ENCODE results near the gene HDAC4.

- TF ChIP-seq, protein P1, sequence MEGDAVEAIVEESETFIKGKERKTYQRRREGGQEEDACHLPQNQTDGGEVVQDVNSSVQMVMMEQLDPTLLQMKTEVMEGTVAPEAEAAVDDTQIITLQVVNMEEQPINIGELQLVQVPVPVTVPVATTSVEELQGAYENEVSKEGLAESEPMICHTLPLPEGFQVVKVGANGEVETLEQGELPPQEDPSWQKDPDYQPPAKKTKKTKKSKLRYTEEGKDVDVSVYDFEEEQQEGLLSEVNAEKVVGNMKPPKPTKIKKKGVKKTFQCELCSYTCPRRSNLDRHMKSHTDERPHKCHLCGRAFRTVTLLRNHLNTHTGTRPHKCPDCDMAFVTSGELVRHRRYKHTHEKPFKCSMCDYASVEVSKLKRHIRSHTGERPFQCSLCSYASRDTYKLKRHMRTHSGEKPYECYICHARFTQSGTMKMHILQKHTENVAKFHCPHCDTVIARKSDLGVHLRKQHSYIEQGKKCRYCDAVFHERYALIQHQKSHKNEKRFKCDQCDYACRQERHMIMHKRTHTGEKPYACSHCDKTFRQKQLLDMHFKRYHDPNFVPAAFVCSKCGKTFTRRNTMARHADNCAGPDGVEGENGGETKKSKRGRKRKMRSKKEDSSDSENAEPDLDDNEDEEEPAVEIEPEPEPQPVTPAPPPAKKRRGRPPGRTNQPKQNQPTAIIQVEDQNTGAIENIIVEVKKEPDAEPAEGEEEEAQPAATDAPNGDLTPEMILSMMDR (IDR thresholded peaks at IDR 0.05), result no peak
- TF ChIP-seq POLR2A (IDR thresholded peaks at IDR 0.05), result no peak
These were observed 71.4 kb downstream of the HDAC4 start for GRCh38 chr2:239329284-239329971.
